GM20431 (cell line): Measurements from ENCODE around the gene SETBP1.

ENCODE experiments used
- in situ Hi-C: fragments of 300-500 bp; cut with MseI, MboI; formaldehyde crosslinking; loops from one replicate; pipeline ENCODE4 v1.15.0; 2020; ENCODE audit warnings: low sequenced_read_pairs; ENCODE audit not compliant: unreplicated experiment

SETBP1 gene

GRCh38 chr18:44938720-44939665, 258.3 kb downstream of the SETBP1 start:
- in situ Hi-C loops: no loop called here

GRCh38 chr18:44941516-44941915, 260.8 kb downstream of the SETBP1 start:
- in situ Hi-C loops: no loop called here

GRCh38 chr18:44942073-44942472, 261.4 kb downstream of the SETBP1 start:
- in situ Hi-C loops: no loop called here

- in situ Hi-C loops: no loop called here
These were observed 262.7 kb downstream of the SETBP1 start for GRCh38 chr18:44943311-44943881.

DNA sequence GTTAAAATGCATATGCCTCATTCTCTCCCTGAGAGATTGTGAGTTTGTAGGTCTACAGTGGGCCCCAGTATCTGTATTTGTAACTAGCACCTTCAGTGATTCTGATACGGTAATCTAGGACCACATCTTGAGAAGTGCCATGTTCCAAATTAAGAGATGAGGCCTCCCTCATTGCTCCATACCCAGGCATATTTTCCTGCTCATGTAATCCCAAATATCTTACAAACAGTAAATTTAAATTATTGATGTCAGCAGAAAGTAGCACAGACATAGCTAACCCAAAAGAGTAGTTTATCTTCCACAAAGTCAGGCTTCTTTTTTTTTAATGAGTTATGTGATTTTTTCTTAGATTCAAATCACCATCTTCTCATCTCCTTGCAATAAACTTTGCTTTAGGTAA, 263.8 kb downstream of the SETBP1 start:
- in situ Hi-C loops: no loop called here

GRCh38 chr18:44945888-44946401, 265.3 kb downstream of the SETBP1 start:
- in situ Hi-C loops: no loop called here

DNA sequence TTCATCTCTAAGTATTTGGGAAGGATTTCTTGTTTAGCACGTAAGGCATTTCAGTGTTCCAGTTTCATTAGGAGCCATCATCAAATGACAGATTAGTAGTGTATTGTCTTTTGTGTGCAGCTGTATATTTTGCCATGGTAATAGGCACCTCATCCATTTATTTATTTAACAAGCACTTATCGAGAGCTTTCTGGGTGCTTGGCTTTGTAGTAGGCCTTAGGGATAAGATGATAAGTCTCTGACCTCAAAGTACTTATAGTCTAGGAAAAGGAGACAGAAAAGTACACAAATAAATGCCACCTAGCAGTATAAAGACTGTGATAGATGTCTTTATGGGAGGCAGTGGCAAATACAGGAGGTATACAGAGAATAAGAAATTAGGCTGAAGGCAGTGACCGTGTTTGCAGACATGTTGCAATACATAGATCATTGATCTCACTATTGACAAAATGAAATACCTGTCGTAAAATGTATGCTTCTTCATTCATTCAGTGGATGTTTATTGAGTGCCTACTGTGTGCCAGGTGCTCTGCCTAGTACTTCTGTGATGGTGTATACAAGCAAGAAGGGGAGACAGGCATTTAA, 265.9 kb downstream of the SETBP1 start:
- in situ Hi-C loops: no loop called here

- in situ Hi-C loops: no loop called here
These were observed 269.3 kb downstream of the SETBP1 start for GRCh38 chr18:44949967-44950366.

- in situ Hi-C loops: no loop called here
These were observed 270.1 kb downstream of the SETBP1 start for GRCh38 chr18:44950685-44951195.

- in situ Hi-C loops: no loop called here
These were observed 271.1 kb downstream of the SETBP1 start for GRCh38 chr18:44951748-44952147.

DNA sequence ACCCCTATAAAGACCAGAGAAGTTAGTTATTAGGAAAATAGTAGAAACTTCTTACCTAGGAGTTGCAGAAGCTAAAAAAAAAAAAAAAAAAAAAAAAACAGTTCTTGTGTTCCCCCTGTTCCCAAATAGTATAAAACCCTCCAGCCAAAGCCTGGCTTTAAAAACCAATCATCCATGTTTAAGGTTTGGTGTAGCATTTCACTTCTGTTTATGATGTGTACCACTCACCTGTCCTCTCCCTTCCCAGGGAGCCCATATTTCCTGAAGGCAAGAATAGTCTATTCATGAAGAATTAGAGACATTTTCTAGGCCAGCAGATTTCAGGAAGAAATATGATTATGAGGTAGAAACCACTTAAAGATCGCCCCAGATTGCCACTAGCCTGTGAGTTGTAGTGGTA, 273.6 kb downstream of the SETBP1 start:
- in situ Hi-C loops: no loop called here

DNA sequence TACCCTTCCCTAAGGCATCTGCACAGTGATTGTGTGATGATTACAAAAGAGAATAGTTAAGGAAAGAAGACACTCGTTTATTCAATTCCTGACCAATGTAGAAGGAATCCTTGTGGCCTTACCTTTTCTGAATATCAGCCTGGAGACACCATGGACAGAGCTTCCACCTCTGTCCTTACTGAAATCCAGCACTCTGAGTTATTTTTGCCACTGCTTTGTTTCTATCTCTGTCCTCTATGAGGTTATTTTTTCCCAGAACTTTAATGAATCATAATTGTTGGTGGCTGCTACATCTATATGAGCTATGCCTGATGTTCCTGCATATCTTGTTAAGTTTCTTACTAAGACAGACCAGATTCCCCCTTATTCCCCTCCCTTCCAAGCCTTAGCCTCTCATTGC, 275.1 kb downstream of the SETBP1 start:
- in situ Hi-C loops: no loop called here

DNA sequence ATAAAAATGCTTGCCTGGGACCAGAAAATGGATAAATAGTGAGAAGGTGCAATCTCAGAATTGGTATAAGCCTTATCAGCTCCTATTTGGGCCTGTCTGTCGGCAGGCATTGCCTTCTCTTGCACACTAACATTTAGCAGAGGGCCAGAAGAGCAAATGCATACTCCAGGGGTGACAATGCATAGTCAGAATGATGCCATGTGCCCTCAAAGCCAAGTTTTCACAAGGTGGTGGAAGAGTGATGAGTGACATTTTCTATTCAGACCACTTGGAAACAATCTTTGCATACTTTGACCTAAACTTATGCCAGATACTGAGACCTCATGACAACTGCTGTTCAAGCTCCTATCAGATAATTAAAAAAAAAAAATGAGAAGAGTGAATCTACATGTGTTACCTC, 276.3 kb downstream of the SETBP1 start:
- in situ Hi-C loops: no loop called here

DNA sequence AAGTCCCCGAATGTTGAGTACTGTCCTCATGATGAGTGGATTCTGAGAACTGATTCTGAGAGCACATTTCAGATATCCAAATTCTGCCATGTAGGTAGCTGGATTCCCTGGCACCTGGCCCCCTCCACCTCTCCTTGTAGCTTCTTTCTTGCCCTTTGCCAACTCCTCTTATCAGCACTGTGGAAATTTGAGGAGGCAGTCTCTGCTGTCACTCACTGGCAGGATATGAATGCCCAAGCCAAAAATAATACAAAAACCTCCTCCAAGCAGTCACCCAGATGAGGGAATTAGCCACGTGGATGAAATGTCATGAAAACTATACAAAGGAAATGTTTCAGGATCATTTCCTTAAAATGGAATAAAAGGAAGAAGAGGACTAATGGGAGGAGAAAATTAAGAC, 276.8 kb downstream of the SETBP1 start:
- in situ Hi-C loops: no loop called here

DNA sequence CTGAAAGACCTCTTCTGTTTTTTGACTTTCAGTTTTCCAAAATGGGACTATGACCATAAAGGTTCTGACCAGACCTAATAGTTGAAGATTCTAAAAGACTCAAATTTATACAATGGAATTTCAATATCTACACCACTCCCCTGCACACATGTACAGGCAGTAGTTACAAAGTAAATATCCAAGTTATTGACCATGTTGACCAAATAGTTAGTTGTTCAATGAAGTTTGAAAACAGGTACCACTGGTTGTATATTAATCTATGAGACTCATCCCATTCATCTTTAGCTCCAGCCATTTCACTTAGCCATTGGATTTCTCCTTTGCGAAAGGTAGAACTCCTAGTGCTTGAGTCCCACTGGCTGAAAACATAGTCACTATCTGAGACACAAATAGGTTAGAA, 277.4 kb downstream of the SETBP1 start:
- in situ Hi-C loops: no loop called here

GRCh38 chr18:44958455-44958854, 277.8 kb downstream of the SETBP1 start:
- in situ Hi-C loops: no loop called here

DNA sequence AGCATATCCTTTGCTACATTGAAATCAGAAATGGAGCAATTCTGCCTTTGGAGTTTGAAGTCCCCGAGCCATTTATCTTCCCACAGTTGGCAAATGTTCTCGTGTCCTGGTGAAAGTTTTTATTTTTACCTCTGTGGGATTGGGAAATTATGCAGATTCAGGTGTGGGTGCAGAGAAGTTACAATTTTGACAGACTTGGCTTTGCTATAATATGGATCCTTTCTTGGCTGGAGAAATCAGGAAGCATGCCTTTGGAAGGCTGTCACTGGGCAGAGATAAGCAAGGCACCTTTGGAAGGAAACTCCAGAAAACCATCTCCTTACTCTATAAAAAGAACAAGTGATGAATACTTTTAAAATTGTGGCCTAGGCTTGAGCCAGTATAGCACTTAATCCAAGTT, 278.3 kb downstream of the SETBP1 start:
- in situ Hi-C loops: no loop called here

- in situ Hi-C loops: no loop called here
These were observed 279.9 kb downstream of the SETBP1 start for GRCh38 chr18:44960580-44960979.

DNA sequence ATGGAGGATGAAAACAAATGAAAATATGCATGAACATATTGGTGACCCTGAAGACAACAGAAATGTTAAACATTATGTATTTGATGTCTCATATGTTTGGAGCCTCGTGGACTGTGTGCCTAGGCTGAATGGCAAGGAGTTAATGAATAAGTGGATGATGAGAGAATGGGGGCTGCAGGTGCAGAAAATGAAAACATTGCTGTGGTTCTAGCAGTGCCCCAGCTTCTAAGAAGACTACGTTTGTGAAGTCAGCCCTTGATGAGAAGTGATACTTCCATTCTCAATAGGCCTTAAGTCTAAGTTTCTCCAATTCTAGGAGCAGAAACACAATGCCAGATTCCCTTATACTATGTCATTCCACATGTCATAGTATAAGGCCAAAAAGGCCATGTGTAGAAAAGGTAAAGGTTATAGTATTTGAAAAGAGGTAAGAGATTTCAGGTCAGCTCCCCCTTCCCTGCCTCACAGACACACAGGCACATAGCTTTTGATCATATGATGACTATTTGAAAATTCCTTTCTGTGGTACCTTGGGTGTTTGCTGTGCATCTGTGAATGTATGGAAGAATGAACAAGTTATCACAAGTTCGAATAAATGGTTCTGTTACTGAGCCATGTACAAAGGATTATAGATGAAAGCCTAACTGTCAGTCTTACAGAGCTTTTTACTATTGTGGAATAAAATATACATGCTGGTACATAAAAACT, 280.8 kb downstream of the SETBP1 start:
- in situ Hi-C loops: no loop called here

GRCh38 chr18:44967599-44967998, 286.9 kb downstream of the SETBP1 start:
- in situ Hi-C loops: no loop called here
